K562 (cell line): ENCODE results near the gene OR10X1. TPM values are rescaled to one million over a fixed set of nuclear protein-coding genes. Genes with fewer than 3 reads are reported as not detected.

Experiments
- ATAC-seq: fragments of 200-7000 bp; cut with Tn5 transposase; 3 replicates; pipeline ENCODE4 v1.9.1; 2020; ENCODE audit warnings: moderate library complexity
- BruUV-seq: library from RNA; stranded (reverse); fragments of 400-500 nt; replicated peaks from 2 replicates; lab custom pipeline; 2021; lab: Mats Ljungman, UMichigan
- CTCF ChIA-PET: fragments of 300-600 bp; formaldehyde crosslinking; extraction: SDS; loops from one replicate; lab custom pipeline; 2021; ENCODE audit warnings: low intra/inter-chr PET ratio; lab: Yijun Ruan, JAX
- POLR2A ChIA-PET: fragments of 300-600, 350-650 bp; sonication (Branson Sonifier 250); formaldehyde crosslinking; extraction: SDS; loops from one replicate; lab custom pipeline; 2021; ENCODE audit warnings: antibody characterized with exemption, inconsistent platforms; lab: Yijun Ruan, JAX
- DNase-seq, 4 experiments: peaks; one replicate each; pipeline versions ENCODE4 v3.0.0 to v3.0.0-alpha.2; 2011 to 2018; ENCODE audit warnings: low spot score in 3 of 4, mixed read lengths in 3 of 4; ENCODE audit errors: extremely low read depth in 1 of 4
- FAIRE-seq: peaks from 2 replicates; lab custom pipeline; 2011; peaks lifted over from hg19 to GRCh38; lab: Jason Lieb, UNC
- H2AFZ ChIP-seq: 2 replicates; pipeline ENCODE4 v1.6.0; 2011; ENCODE audit warnings: low read depth, low read length, control low read depth, inconsistent platforms
- H3K27ac ChIP-seq: fragments of 200-600 bp; 3 replicates; pipeline ENCODE4 v1.8.0; 2011; ENCODE audit warnings: low read depth, mild to moderate bottlenecking, control low read depth, inconsistent platforms, low read length, moderate library complexity, mixed read lengths; ENCODE audit errors: extremely low read depth
- H3K27me3 ChIP-seq, 2 experiments: fragments of 300-600 bp in 1 of 2; 2 replicates in 1 of 2; 3 replicates in 1 of 2; pipeline versions ENCODE4 v1.6.0 to v1.8.0; 2011; ENCODE audit warnings: inconsistent platforms in 2 of 2, low read length in 2 of 2, mild to moderate bottlenecking in 1 of 2, mixed read lengths in 1 of 2, moderate library complexity in 1 of 2; ENCODE audit not compliant: control insufficient read depth in 2 of 2, insufficient read depth in 2 of 2
- H3K36me3 ChIP-seq: fragments of 300-600 bp; 3 replicates; pipeline ENCODE4 v1.8.0; 2011; ENCODE audit warnings: mild to moderate bottlenecking, low read length, inconsistent platforms; ENCODE audit not compliant: control insufficient read depth, insufficient read depth
- H3K4me1 ChIP-seq, 2 experiments: fragments of 200-600 bp in 1 of 2; replicated peaks in 1 of 2; 2 replicates in 1 of 2; 3 replicates in 1 of 2; pipeline versions ENCODE4 v1.5.1 to v1.8.0; 2011; ENCODE audit warnings: inconsistent platforms in 2 of 2, low read length in 2 of 2, mild to moderate bottlenecking in 1 of 2, mixed read lengths in 1 of 2, moderate library complexity in 1 of 2; ENCODE audit not compliant: control insufficient read depth in 2 of 2, insufficient read depth in 2 of 2
- H3K4me2 ChIP-seq: 2 replicates; pipeline ENCODE4 v1.6.1; 2011; ENCODE audit warnings: low read length, control low read depth, inconsistent platforms, mixed read lengths; ENCODE audit not compliant: insufficient read depth
- H3K4me3 ChIP-seq: fragments of 200-600 bp; sonication (generic), shearing (Covaris generic); 2 replicates; pipeline ENCODE4 v1.5.1; 2016; ENCODE audit warnings: control low read depth, inconsistent platforms
- H3K79me2 ChIP-seq: fragments of 200-600 bp; 3 replicates; pipeline ENCODE4 v1.8.0; 2011; ENCODE audit warnings: low read length, inconsistent platforms; ENCODE audit not compliant: control insufficient read depth, insufficient read depth
- H3K9ac ChIP-seq, 2 experiments: 2 replicates each; pipeline versions ENCODE4 v1.6.0 to v1.6.1; 2011; ENCODE audit warnings: low read depth in 2 of 2, low read length in 2 of 2, control low read depth in 1 of 2, inconsistent platforms in 1 of 2, mild to moderate bottlenecking in 1 of 2, mixed read lengths in 1 of 2; ENCODE audit not compliant: insufficient read depth in 1 of 2
- H3K9me1 ChIP-seq: one replicate; pipeline ENCODE4 v1.6.0; 2011; ENCODE audit warnings: inconsistent platforms, mild to moderate bottlenecking, low read length, moderate library complexity; ENCODE audit not compliant: control insufficient read depth, insufficient read depth
- H3K9me3 ChIP-seq: replicated peaks from 2 replicates; pipeline ENCODE4 v1.5.1; 2011; ENCODE audit warnings: low read depth, low read length, inconsistent platforms; ENCODE audit not compliant: control insufficient read depth, insufficient read depth
- H4K20me1 ChIP-seq: replicated peaks from 2 replicates; pipeline ENCODE4 v1.6.1; 2011; ENCODE audit warnings: low read length, inconsistent platforms, mixed read lengths; ENCODE audit not compliant: control insufficient read depth, insufficient read depth
- MITF ChIP-seq: IDR thresholded peaks from 2 replicates; pipeline ENCODE4 v1.6.1; 2014; ENCODE audit warnings: antibody characterized with exemption
- POLR2A ChIP-seq: fragments of 450-650 bp; conservative IDR thresholded peaks from 2 replicates; pipeline ENCODE4 v1.6.1; 2016
- ZNF778 ChIP-seq: fragments of 450-650 bp; formaldehyde crosslinking; IDR thresholded peaks from 2 replicates; pipeline ENCODE4 v1.4.0; 2020; ENCODE audit warnings: mild to moderate bottlenecking, moderate library complexity
- WGBS: fragments of 100-300 bp; shearing (Covaris generic); methylation state at CpG from one replicate; pipeline ENCODE4 v1.1.6; 2016; ENCODE audit warnings: low coverage, mixed read lengths; ENCODE audit not compliant: insufficient coverage; ENCODE audit errors: missing lambda C conversion rate; 5-methylcytosine and 5-hydroxymethylcytosine counted together
- in situ Hi-C: fragments of 300-500 bp; cut with MboI; formaldehyde crosslinking; loops from 4 replicates; pipeline ENCODE4 v1.15.0; 2018; ENCODE audit warnings: inconsistent platforms, mixed read lengths
- intact Hi-C: fragments of 100-400 bp; cut with micrococcal nuclease; formaldehyde crosslinking; loops from 2 replicates; pipeline ENCODE4 v1.14.2; 2022
- polyA plus RNA-seq, 8 experiments: library from polyadenylated mRNA; depleted of rRNA in 4 of 8; stranded (reverse) in 5 of 8; unstranded in 3 of 8; fragments of >200 nt; fragmentation: Nextera tagmentation in 2 of 8; fragmentation: Illumina TruSeq in 1 of 8; extraction: Ambion mirVana in 2 of 8; extraction: Trizol in 1 of 8; gene quantifications; 2 replicates each; pipeline versions ENCODE4 v1.2.1 to v1.2.3, GENCODE V29; 2011 to 2014; ENCODE audit warnings: inconsistent platforms in 1 of 8, missing spikeins in 1 of 8
- total RNA-seq, 7 experiments: library from RNA; depleted of rRNA in 6 of 7; stranded (reverse); fragments of >200 nt in 6 of 7; fragmentation: Illumina TruSeq in 2 of 7; extraction: Trizol in 2 of 7; gene quantifications; 2 replicates each; pipeline versions ENCODE4 v1.2.1 to v1.2.3, GENCODE V29; 2011 to 2021; ENCODE audit warnings: low replicate concordance in 1 of 7
- TF ChIP-seq, protein P1 (sequence below): fragments of 250-450 bp; sonication (Bioruptor Pico); IDR thresholded peaks from 2 replicates; pipeline ENCODE4 v1.4.0; 2020; ENCODE audit warnings: mild to moderate bottlenecking, moderate library complexity

The OR10X1 gene
- total and polyA plus RNA-seq, 9 of the 15 experiments (the other 6 are each of a cell fraction or from before 2014, with no cell fraction given) = not detected

- Histone ChIP-seq H3K27me3 (no peaks in the 10 kb centered on the region; a peak in 1 of 5 replicates), H3K9ac (no peak overlapping the region), H2AFZ (no peak overlapping the region), H3K79me2 (no peaks in the 10 kb centered on the region), H3K4me1 (no peaks in the 10 kb centered on the region), H3K9me1 (no peaks in the 10 kb centered on the region), H3K9me3 (no peaks in the 10 kb centered on the region), H3K36me3 (no peaks in the 10 kb centered on the region), H3K4me3 (no peak overlapping the region), H3K27ac (no peak overlapping the region), H4K20me1 (no peaks in the 10 kb centered on the region), H3K4me2 (no peak overlapping the region)
- no TSS peak for BruUV-seq
- CTCF ChIA-PET = no interaction called here
- TF ChIP-seq POLR2A (no peak), ZNF778 (CRISPR knock-in tag) (no peak), MITF (no peak)
- TF ChIP-seq, protein P1, sequence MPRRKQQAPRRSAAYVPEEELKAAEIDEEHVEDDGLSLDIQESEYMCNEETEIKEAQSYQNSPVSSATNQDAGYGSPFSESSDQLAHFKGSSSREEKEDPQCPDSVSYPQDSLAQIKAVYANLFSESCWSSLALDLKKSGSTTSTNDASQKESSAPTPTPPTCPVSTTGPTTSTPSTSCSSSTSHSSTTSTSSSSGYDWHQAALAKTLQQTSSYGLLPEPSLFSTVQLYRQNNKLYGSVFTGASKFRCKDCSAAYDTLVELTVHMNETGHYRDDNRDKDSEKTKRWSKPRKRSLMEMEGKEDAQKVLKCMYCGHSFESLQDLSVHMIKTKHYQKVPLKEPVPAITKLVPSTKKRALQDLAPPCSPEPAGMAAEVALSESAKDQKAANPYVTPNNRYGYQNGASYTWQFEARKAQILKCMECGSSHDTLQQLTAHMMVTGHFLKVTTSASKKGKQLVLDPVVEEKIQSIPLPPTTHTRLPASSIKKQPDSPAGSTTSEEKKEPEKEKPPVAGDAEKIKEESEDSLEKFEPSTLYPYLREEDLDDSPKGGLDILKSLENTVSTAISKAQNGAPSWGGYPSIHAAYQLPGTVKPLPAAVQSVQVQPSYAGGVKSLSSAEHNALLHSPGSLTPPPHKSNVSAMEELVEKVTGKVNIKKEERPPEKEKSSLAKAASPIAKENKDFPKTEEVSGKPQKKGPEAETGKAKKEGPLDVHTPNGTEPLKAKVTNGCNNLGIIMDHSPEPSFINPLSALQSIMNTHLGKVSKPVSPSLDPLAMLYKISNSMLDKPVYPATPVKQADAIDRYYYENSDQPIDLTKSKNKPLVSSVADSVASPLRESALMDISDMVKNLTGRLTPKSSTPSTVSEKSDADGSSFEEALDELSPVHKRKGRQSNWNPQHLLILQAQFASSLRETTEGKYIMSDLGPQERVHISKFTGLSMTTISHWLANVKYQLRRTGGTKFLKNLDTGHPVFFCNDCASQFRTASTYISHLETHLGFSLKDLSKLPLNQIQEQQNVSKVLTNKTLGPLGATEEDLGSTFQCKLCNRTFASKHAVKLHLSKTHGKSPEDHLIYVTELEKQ (CRISPR knock-in tag) = no peak
- in situ Hi-C loops = no loop called here
- POLR2A ChIA-PET = interaction anchor here (0.8 kb wide), 1 partner anchor 19 kb away, joined by 3 read pairs; no protein-coding TSS in a partner anchor
- intact Hi-C loops = no loop called here
- no peak for ATAC-seq
- FAIRE-seq = no peak
- no peak for DNase-seq
- 0% methylated on average over 3 of the region's 3 CpGs for whole genome bisulfite sequencing
These were observed 2.1 kb downstream of the OR10X1 start for GRCh38 chr1:158577561-158577960.
